Measurements from ENCODE around the gene MTTP.

Gene MTTP

DNA sequence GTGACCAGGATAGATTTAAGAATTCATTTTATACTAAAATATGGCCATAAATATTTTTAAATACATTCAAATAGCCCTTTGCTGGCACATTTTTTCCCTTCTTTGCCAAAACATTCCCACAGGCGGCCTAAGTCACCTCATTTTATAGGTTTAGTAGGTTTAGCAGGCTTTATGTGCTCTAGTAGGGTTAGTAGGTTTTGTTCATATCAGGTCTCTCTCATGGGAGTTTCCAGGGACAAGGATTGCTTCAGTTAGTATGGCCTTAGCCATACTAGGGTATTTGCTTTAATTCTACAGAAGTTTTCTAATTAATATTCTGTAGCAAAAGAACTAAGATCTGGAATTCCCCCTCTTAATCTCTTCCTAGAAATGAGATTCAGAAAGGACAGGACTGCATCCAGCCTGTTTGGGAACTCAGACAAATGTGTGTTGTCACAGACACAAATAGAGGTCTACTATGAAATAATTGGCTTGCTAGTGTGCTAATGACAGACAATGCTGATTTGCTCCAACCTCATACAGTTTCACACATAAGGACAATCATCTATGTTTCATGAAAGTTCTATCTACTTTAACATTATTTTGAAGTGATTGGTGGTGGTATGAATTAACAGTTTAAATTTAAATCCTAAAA, 772 bp upstream of the MTTP start:
- H3K9me3 Mint-ChIP-seq = no peaks in the 10 kb centered on the region
- ATAC-seq (ENCODE audit: low read depth) (no peak), DNase-seq (ENCODE audit: low spot score in 2 of 2) (no peak)
- no peak overlapping the region for H3K27ac Mint-ChIP-seq
- H3K27me3 Mint-ChIP-seq = no peaks in the 10 kb centered on the region
- no peaks in the 10 kb centered on the region for H3K36me3 Mint-ChIP-seq
- H3K4me3 Mint-ChIP-seq = no peak overlapping the region
- peaks cover 7% of the 10 kb centered on the region for H3K4me1 Mint-ChIP-seq

- Mint-ChIP-seq H3K27me3 (peaks cover 6% of the 10 kb centered on the region), H3K36me3 (no peaks in the 10 kb centered on the region), H3K27ac (no peak overlapping the region), H3K4me3 (no peak overlapping the region), H3K9me3 (no peaks in the 10 kb centered on the region), H3K4me1 (peaks cover 7% of the 10 kb centered on the region)
- no peak for DNase-seq (ENCODE audit: low spot score in 2 of 2)
- ATAC-seq (ENCODE audit: low read depth) = no peak
These were observed 4.1 kb downstream of the MTTP start for GRCh38 chr4:99578714-99579113.

DNA sequence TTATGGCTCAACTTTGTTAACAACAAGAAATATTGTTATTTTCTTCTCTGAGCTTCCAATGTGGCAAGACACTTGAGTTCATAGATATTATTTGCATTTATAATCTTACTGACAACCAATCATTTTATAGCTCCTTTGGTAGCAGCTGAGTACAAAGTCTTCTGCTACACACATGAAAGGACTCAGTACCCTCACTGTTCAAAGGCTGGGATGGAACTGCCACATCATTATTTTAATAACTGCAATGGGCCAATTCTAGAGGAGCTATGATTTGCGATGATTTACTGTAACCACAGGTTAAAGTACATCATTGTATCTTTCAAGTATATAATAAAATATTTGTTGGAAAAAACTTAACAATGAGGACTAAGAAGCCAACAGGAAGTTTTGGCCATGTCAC, 10.9 kb downstream of the MTTP start:
- H3K9me3 Mint-ChIP-seq = no peaks in the 10 kb centered on the region
- no peaks in the 10 kb centered on the region for H3K4me1 Mint-ChIP-seq
- H3K27ac Mint-ChIP-seq = no peak overlapping the region
- ATAC-seq (ENCODE audit: low read depth) (no peak), DNase-seq (ENCODE audit: low spot score in 2 of 2) (no peak)
- H3K4me3 Mint-ChIP-seq = no peak overlapping the region
- H3K36me3 Mint-ChIP-seq = no peaks in the 10 kb centered on the region
- peaks cover 10% of the 10 kb centered on the region for H3K27me3 Mint-ChIP-seq

GRCh38 chr4:99586322-99586721, 11.7 kb downstream of the MTTP start:
- Mint-ChIP-seq H3K27me3 (peaks cover 10% of the 10 kb centered on the region), H3K36me3 (no peaks in the 10 kb centered on the region), H3K9me3 (no peaks in the 10 kb centered on the region), H3K4me1 (no peaks in the 10 kb centered on the region), H3K27ac (no peak overlapping the region), H3K4me3 (no peak overlapping the region)
- no peak for DNase-seq (ENCODE audit: low spot score in 2 of 2)
- ATAC-seq (ENCODE audit: low read depth) = no peak

GRCh38 chr4:99586797-99587196, 12.2 kb downstream of the MTTP start:
- H3K9me3 Mint-ChIP-seq = no peaks in the 10 kb centered on the region
- DNase-seq (ENCODE audit: low spot score in 2 of 2) (no peak), ATAC-seq (ENCODE audit: low read depth) (no peak)
- H3K27ac Mint-ChIP-seq = no peak overlapping the region
- peaks cover 8% of the 10 kb centered on the region for H3K27me3 Mint-ChIP-seq
- H3K36me3 Mint-ChIP-seq = no peaks in the 10 kb centered on the region
- H3K4me1 Mint-ChIP-seq = no peaks in the 10 kb centered on the region
- H3K4me3 Mint-ChIP-seq = no peak overlapping the region

DNA sequence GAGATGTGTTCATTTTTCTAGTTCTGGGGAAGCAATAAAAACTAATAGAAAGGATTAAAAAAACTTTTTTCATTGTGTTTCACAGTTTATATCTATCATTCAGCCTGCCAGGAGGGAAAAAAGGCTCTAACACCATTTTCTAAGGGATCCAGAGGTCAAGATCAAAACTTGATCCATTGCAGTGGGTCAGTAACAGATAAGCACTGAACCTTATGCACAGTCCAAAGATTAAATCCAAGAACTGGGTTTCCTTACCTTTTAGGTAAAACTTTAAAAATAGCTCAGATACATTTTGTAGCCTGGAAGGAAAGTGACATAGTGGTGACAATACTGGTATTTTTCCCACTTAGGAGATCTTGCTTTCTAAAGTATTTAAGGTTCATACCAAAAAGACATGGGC, 12.7 kb downstream of the MTTP start:
- ATAC-seq (ENCODE audit: low read depth) (no peak), DNase-seq (ENCODE audit: low spot score in 2 of 2) (no peak)
- H3K27me3 Mint-ChIP-seq = peaks cover 4% of the 10 kb centered on the region
- H3K36me3 Mint-ChIP-seq = no peaks in the 10 kb centered on the region
- H3K4me3 Mint-ChIP-seq = no peak overlapping the region
- no peaks in the 10 kb centered on the region for H3K4me1 Mint-ChIP-seq
- no peak overlapping the region for H3K27ac Mint-ChIP-seq
- no peaks in the 10 kb centered on the region for H3K9me3 Mint-ChIP-seq

- Mint-ChIP-seq H3K4me1 (no peaks in the 10 kb centered on the region), H3K4me3 (no peak overlapping the region), H3K36me3 (no peaks in the 10 kb centered on the region), H3K27ac (no peak overlapping the region), H3K27me3 (peaks cover 4% of the 10 kb centered on the region), H3K9me3 (no peaks in the 10 kb centered on the region)
- DNase-seq (ENCODE audit: low spot score in 2 of 2) (no peak), ATAC-seq (ENCODE audit: low read depth) (no peak)
These were observed 13.2 kb downstream of the MTTP start for GRCh38 chr4:99587803-99588202.

GRCh38 chr4:99591757-99592156, 17.1 kb downstream of the MTTP start:
- Mint-ChIP-seq H3K27me3 (no peaks in the 10 kb centered on the region), H3K36me3 (no peaks in the 10 kb centered on the region), H3K27ac (no peak overlapping the region), H3K4me1 (no peaks in the 10 kb centered on the region), H3K9me3 (no peaks in the 10 kb centered on the region), H3K4me3 (no peak overlapping the region)
- no peak for DNase-seq (ENCODE audit: low spot score in 2 of 2)
- no peak for ATAC-seq (ENCODE audit: low read depth)

DNA sequence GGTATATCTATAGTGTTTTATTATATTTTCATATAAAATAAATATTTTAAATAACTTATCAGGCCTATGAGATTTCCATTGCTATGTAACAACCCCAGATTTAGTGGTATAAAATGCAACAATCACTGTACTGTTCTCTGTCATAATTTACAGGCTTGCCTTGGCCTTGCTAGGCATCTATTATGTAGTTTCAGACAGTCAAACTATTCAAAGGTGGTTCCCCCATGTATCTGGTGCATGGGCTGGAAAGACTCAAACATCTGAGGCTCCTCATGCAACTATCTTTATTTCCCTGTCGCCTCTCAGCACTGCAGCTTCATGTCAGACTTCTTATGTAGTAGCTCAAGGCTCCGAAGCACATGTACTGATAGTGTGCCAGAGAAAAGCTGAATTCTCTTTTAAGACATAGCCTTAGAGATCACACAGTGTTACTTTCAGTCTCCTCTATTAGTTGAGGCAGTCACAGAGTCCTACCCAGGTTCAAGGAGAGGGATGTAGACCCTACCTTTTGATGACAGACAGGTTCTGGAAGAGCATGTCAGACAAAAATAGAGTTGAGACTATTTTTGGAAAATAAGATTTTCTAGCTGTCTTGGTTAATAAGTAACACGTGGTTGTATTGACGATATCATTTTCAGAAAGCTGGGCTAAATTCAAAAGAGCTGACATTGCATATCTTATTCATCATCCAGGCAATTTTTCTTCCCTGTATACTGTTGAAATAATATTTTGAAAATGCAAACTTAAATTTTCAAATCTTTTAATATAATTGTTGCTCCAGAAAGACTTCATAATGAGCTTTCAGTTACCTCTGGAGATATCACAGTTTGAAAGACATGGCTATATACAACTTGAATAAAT, 19.4 kb downstream of the MTTP start:
- H3K27me3 Mint-ChIP-seq = no peaks in the 10 kb centered on the region
- no peaks in the 10 kb centered on the region for H3K36me3 Mint-ChIP-seq
- no peak overlapping the region for H3K4me3 Mint-ChIP-seq
- no peak for DNase-seq (ENCODE audit: low spot score in 2 of 2)
- H3K4me1 Mint-ChIP-seq = no peaks in the 10 kb centered on the region
- H3K27ac Mint-ChIP-seq = no peak overlapping the region
- ATAC-seq (ENCODE audit: low read depth) = no peak
- no peaks in the 10 kb centered on the region for H3K9me3 Mint-ChIP-seq

- Mint-ChIP-seq H3K9me3 (no peaks in the 10 kb centered on the region), H3K36me3 (no peaks in the 10 kb centered on the region), H3K27me3 (no peaks in the 10 kb centered on the region), H3K4me1 (no peaks in the 10 kb centered on the region), H3K4me3 (no peak overlapping the region), H3K27ac (no peak overlapping the region)
- DNase-seq (ENCODE audit: low spot score in 2 of 2) (no peak), ATAC-seq (ENCODE audit: low read depth) (no peak)
These were observed 20.2 kb downstream of the MTTP start for GRCh38 chr4:99594818-99595217.

DNA sequence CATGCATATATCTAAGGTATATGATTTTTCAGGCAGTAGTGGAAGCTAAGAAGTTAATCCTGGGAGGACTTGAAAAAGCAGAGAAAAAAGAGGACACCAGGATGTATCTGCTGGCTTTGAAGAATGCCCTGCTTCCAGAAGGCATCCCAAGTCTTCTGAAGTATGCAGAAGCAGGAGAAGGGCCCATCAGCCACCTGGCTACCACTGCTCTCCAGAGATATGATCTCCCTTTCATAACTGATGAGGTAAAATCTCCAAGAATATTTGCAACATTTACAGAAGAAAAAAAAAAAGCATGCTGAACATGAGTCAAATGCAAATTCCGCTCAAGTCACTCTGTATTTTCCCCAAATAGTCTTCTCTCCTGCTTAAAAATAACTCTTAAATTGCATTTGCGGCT, 32.1 kb downstream of the MTTP start:
- DNase-seq (ENCODE audit: low spot score in 2 of 2) = no peak
- no peak overlapping the region for H3K27ac Mint-ChIP-seq
- H3K4me1 Mint-ChIP-seq = no peaks in the 10 kb centered on the region
- no peaks in the 10 kb centered on the region for H3K36me3 Mint-ChIP-seq
- no peak overlapping the region for H3K4me3 Mint-ChIP-seq
- no peak for ATAC-seq (ENCODE audit: low read depth)
- peaks cover 7% of the 10 kb centered on the region for H3K27me3 Mint-ChIP-seq
- no peaks in the 10 kb centered on the region for H3K9me3 Mint-ChIP-seq

DNA sequence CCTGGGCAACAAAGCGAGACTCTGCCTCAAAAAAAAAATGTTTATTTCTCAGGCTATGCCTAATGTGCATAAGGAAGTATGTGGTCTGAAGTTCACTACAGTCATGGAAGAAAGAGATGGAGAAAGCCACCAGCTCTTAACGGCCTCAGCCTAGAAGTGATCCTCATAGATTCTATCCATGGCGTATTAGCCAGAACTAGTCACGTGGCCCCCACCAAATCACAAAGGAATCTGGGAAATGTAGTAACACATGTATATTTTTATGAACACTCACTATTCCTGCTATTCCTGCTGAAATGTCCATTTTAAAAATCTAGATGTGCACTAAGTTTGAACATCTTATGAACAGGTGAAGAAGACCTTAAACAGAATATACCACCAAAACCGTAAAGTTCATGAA, 33.8 kb downstream of the MTTP start:
- Mint-ChIP-seq H3K36me3 (no peaks in the 10 kb centered on the region), H3K4me1 (no peaks in the 10 kb centered on the region), H3K9me3 (no peaks in the 10 kb centered on the region), H3K4me3 (no peak overlapping the region), H3K27me3 (peaks cover 7% of the 10 kb centered on the region), H3K27ac (no peak overlapping the region)
- DNase-seq (ENCODE audit: low spot score in 2 of 2) (no peak), ATAC-seq (ENCODE audit: low read depth) (no peak)

- Mint-ChIP-seq H3K27ac (no peak overlapping the region), H3K4me1 (no peaks in the 10 kb centered on the region), H3K27me3 (peaks cover 6% of the 10 kb centered on the region), H3K9me3 (no peaks in the 10 kb centered on the region), H3K36me3 (no peaks in the 10 kb centered on the region), H3K4me3 (no peak overlapping the region)
- DNase-seq (ENCODE audit: low spot score in 2 of 2) (no peak), ATAC-seq (ENCODE audit: low read depth) (no peak)
These were observed 36.1 kb downstream of the MTTP start for GRCh38 chr4:99610605-99611175.

DNA sequence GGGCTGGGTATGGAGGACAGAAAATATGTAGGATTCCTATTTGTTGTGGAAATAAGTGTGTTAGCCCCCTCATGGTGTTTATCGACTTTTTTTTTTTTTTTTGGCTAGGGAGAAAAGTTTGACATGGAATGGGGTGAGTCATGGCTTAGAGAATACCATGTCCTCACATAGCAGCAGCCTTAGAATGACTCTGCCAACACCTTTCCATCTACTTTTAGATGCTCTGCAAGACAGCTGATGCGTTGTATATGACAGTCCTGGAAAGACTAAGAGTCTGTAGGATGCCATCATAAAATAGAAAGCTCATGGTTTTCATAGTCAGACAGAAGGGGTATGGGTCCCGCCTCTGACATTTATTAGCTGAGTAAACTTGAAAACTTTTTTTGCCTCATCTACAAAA, 37.7 kb downstream of the MTTP start:
- no peaks in the 10 kb centered on the region for H3K36me3 Mint-ChIP-seq
- ATAC-seq (ENCODE audit: low read depth) = no peak
- H3K9me3 Mint-ChIP-seq = no peaks in the 10 kb centered on the region
- H3K27me3 Mint-ChIP-seq = peaks cover 5% of the 10 kb centered on the region
- H3K4me3 Mint-ChIP-seq = no peak overlapping the region
- DNase-seq (ENCODE audit: low spot score in 2 of 2) = no peak
- H3K4me1 Mint-ChIP-seq = no peaks in the 10 kb centered on the region
- H3K27ac Mint-ChIP-seq = no peak overlapping the region

All from memory B cell (primary cell).